HUES48 (cell line): ENCODE results near the gene MRPL36.
A peak's percentile ranks its signal among the peaks of the same experiment; 100 is the strongest.

Source experiments
- H3K27ac ChIP-seq: one replicate; pipeline ENCODE4 v1.7.0; 2013; ENCODE audit warnings: low read depth, low read length, inconsistent platforms
- H3K27me3 ChIP-seq: 2 replicates; pipeline ENCODE4 v1.6.1; 2013; ENCODE audit warnings: mild to moderate bottlenecking, low read length; ENCODE audit not compliant: control insufficient read depth, insufficient read depth
- H3K36me3 ChIP-seq: 2 replicates; pipeline ENCODE4 v1.6.1; 2013; ENCODE audit warnings: low read length; ENCODE audit not compliant: control insufficient read depth, insufficient read depth
- H3K4me1 ChIP-seq: 2 replicates; pipeline ENCODE4 v1.6.1; 2013; ENCODE audit warnings: mild to moderate bottlenecking, low read length; ENCODE audit not compliant: control insufficient read depth, insufficient read depth
- H3K4me3 ChIP-seq: 2 replicates; pipeline ENCODE4 v1.5.1; 2013; ENCODE audit warnings: mild to moderate bottlenecking, low read depth, low read length
- H3K9ac ChIP-seq: 2 replicates; pipeline ENCODE4 v1.6.1; 2013; ENCODE audit warnings: mild to moderate bottlenecking, low read depth, low read length, moderate library complexity
- H3K9me3 ChIP-seq: 2 replicates; pipeline ENCODE4 v1.6.1; 2013; ENCODE audit warnings: low read length; ENCODE audit not compliant: control insufficient read depth, insufficient read depth

Gene MRPL36

GRCh38 chr5:1809416-1810035 lies 9.9 kb upstream of the MRPL36 start:
- H3K4me3 ChIP-seq: no peak overlapping the region
- H3K9ac ChIP-seq: no peak overlapping the region
- H3K4me1 ChIP-seq: no peaks in the 10 kb centered on the region
- H3K27ac ChIP-seq: no peak overlapping the region
- H3K36me3 ChIP-seq: peaks cover 97% of the 10 kb centered on the region
- H3K27me3 ChIP-seq: no peaks in the 10 kb centered on the region
- H3K9me3 ChIP-seq: no peaks in the 10 kb centered on the region

DNA sequence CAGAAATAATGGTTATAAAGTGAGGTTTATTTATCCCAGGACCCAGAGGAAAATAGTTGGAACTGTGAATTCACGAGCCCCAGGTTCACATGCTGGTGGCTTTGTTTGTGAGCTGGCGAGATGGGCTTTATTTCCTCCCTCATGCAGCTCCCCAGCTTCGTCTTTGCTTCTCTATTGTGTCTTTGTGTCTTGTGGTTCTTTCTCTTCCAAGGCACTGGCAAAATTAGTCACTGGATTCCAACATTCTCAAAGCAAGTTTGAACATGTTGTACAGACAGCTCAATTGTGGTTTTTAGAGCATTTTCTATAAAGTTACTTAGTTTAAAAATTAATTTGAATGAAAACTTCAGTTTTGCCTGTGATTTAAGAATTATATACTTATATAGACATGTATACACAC lies 8.8 kb upstream of the MRPL36 start:
- no peak overlapping the region for H3K27ac ChIP-seq
- H3K27me3 ChIP-seq: no peaks in the 10 kb centered on the region
- H3K9ac ChIP-seq: no peak overlapping the region
- peaks cover 97% of the 10 kb centered on the region for H3K36me3 ChIP-seq
- no peak overlapping the region for H3K4me3 ChIP-seq
- H3K4me1 ChIP-seq: no peaks in the 10 kb centered on the region
- H3K9me3 ChIP-seq: no peaks in the 10 kb centered on the region

- Histone ChIP-seq H3K27me3 (no peaks in the 10 kb centered on the region), H3K4me3 (no peak overlapping the region), H3K4me1 (no peaks in the 10 kb centered on the region), H3K36me3 (peaks cover 98% of the 10 kb centered on the region), H3K27ac (no peak overlapping the region), H3K9ac (no peak overlapping the region), H3K9me3 (no peaks in the 10 kb centered on the region)
These were observed 8.0 kb upstream of the MRPL36 start for GRCh38 chr5:1807451-1808185.

- H3K4me3 ChIP-seq: no peak overlapping the region
- peaks cover 97% of the 10 kb centered on the region for H3K36me3 ChIP-seq
- H3K4me1 ChIP-seq: peaks cover 5% of the 10 kb centered on the region; the same call in 1 of the 2 replicates
- no peak overlapping the region for H3K9ac ChIP-seq
- no peak overlapping the region for H3K27ac ChIP-seq
- no peaks in the 10 kb centered on the region for H3K9me3 ChIP-seq
- H3K27me3 ChIP-seq: no peaks in the 10 kb centered on the region
These were observed 7.3 kb upstream of the MRPL36 start for GRCh38 chr5:1806974-1807373.

DNA sequence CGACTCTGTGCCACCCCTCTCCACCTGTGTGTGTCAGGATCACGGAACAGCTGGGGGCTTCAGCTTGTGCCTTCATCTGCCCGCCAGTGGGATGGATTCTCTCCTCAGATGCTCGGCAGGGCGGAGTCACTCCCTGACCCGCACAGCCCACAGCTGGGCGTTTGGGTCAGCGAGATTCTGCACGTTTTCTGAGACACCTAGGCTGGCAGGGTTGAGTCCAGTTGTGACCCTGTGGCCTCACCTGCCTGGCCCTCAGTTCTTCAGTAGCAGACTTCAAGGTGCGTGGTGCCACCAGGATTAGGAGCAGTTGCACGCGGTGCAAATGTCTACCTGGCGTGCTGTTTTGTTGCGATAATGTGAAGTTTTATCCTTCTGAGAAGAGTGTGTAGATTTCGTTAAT lies 6.6 kb upstream of the MRPL36 start:
- Histone ChIP-seq H3K27ac (no peak overlapping the region), H3K4me1 (peaks cover 5% of the 10 kb centered on the region; the same call in 1 of the 2 replicates), H3K9ac (no peak overlapping the region), H3K36me3 (peaks cover 89% of the 10 kb centered on the region), H3K9me3 (no peaks in the 10 kb centered on the region), H3K4me3 (no peak overlapping the region), H3K27me3 (no peaks in the 10 kb centered on the region)

GRCh38 chr5:1805736-1806135 lies 6.1 kb upstream of the MRPL36 start:
- Histone ChIP-seq H3K9ac (no peak overlapping the region), H3K27me3 (no peaks in the 10 kb centered on the region)

DNA sequence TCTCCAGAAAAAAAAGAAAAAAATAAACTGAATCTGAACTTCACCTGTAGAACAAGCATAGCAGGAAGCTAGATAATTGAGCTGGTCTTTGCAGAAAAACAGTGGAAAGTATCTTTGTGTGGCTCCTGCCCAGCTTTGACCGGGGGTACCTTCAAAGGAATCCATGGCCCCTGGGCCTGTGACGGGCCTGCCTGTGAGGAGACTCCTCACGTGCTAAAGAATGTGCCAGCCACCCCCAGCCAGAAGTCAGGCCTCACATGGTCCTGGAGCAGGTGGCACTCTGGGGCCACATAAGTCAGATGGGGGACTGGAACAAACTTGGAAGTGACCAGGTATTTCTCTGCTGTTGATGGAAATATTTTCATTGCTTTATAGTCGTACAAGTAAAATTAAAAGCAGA lies 5.7 kb upstream of the MRPL36 start:
- H3K27me3 ChIP-seq: no peaks in the 10 kb centered on the region
- no peaks in the 10 kb centered on the region for H3K9me3 ChIP-seq
- H3K27ac ChIP-seq: no peak overlapping the region
- H3K9ac ChIP-seq: no peak overlapping the region
- H3K36me3 ChIP-seq: peaks cover 81% of the 10 kb centered on the region
- no peak overlapping the region for H3K4me3 ChIP-seq
- H3K4me1 ChIP-seq: peaks cover 5% of the 10 kb centered on the region; the same call in 1 of the 2 replicates

More at GRCh38 chr5:1805736-1806135, 6.1 kb upstream of the MRPL36 start:
- Histone ChIP-seq H3K4me1 (peaks cover 5% of the 10 kb centered on the region; the same call in 1 of the 2 replicates), H3K36me3 (peaks cover 85% of the 10 kb centered on the region), H3K27ac (no peak overlapping the region), H3K9me3 (no peaks in the 10 kb centered on the region), H3K4me3 (no peak overlapping the region)

GRCh38 chr5:1804001-1804690 lies 4.5 kb upstream of the MRPL36 start:
- Histone ChIP-seq H3K4me3 (no peak overlapping the region), H3K4me1 (peaks cover 5% of the 10 kb centered on the region; the same call in 1 of the 2 replicates), H3K9me3 (no peaks in the 10 kb centered on the region), H3K9ac (no peak overlapping the region), H3K27ac (no peak overlapping the region), H3K27me3 (no peaks in the 10 kb centered on the region), H3K36me3 (peaks cover 69% of the 10 kb centered on the region)

GRCh38 chr5:1803192-1803591 lies 3.6 kb upstream of the MRPL36 start:
- Histone ChIP-seq H3K9ac (no peak overlapping the region), H3K9me3 (no peaks in the 10 kb centered on the region), H3K27me3 (no peaks in the 10 kb centered on the region), H3K27ac (no peak overlapping the region), H3K4me1 (peaks cover 5% of the 10 kb centered on the region), H3K36me3 (peaks cover 65% of the 10 kb centered on the region), H3K4me3 (no peak overlapping the region)

DNA sequence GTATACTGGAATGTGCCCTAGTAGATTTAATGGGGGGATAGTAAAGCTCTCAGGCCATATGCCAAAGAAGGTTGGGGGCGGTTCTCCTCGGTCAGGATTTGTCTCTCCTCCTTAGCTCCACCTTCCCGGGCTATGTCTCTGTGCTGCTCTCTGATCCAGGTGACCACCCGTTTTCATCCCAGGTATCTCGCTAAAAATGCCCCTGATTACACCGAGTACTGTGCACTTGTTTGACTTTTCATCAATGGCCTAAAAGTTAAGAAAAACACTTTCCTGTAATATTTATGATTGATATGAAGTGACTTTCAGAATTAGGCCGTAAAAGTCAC lies 2.3 kb upstream of the MRPL36 start:
- H3K36me3 ChIP-seq: peaks cover 65% of the 10 kb centered on the region
- H3K4me1 ChIP-seq: peaks cover 5% of the 10 kb centered on the region
- no peaks in the 10 kb centered on the region for H3K9me3 ChIP-seq
- H3K27ac ChIP-seq: peak overlapping the region; percentile 88
- no peaks in the 10 kb centered on the region for H3K27me3 ChIP-seq
- H3K4me3 ChIP-seq: peak overlapping the region; percentile 100
- H3K9ac ChIP-seq: peak overlapping the region; percentile 97
